ENCODE data around the gene COL27A1.

The COL27A1 gene

DNA sequence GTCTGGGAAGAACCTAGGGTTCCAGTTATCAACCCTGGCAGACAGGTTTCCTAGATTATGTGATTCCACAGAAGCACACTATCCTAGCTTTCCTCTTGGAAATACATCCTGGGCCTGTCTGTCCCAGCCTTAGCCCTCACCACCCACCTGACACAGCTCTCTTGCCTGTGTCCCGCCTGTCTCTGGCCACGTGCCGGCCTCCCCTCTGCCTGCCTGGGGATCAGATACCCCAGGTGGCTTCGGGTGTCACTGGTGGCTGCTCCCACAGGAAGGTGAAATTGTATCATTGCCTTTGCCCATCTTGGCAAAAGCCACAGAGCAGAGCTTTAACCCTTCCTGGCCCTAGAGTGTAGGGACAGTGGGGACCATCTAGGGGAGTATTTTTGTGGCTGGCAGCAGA lies 6.2 kb downstream of the COL27A1 start:
- H3K79me2 ChIP-seq (ENCODE audit: control insufficient read depth, insufficient read depth, low read length) = peaks cover 17% of the 10 kb centered on the region
- no peak overlapping the region for H3K4me3 ChIP-seq (ENCODE audit: low read length)
- no peak overlapping the region for H3K23ac ChIP-seq (ENCODE audit: low read length)
- H4K5ac ChIP-seq (ENCODE audit: low read length) = no peak overlapping the region
- no peak overlapping the region for H3K4me2 ChIP-seq (ENCODE audit: low read length)
- H3K9ac ChIP-seq (ENCODE audit: low read length) = no peak overlapping the region
- H2BK5ac ChIP-seq (ENCODE audit: low read length) = no peak overlapping the region
- no peak overlapping the region for H4K8ac ChIP-seq (ENCODE audit: low read depth, low read length)
- DNase-seq = no peak
- no peak overlapping the region for H3K18ac ChIP-seq (ENCODE audit: low read length)
- H3K36me3 ChIP-seq (ENCODE audit: control insufficient read depth, insufficient read depth, low read length) = no peaks in the 10 kb centered on the region
- H2AK5ac ChIP-seq (ENCODE audit: low read length) = no peak overlapping the region
- H3K4me1 ChIP-seq (ENCODE audit: control insufficient read depth, low read depth, low read length) = peaks cover 18% of the 10 kb centered on the region
- H3K27me3 ChIP-seq (ENCODE audit: insufficient read depth, low read length, poor library complexity) = no peaks in the 10 kb centered on the region
- no peak overlapping the region for H3K56ac ChIP-seq (ENCODE audit: low read length)
- H3K4ac ChIP-seq (ENCODE audit: low read depth, low read length) = no peak overlapping the region
- WGBS (ENCODE audit: extremely low coverage, insufficient coverage, low lambda C conversion rate) = no CpG with 5 or more reads among the region's 4 CpGs
- H2BK120ac ChIP-seq (ENCODE audit: low read depth, low read length) = no peak overlapping the region
- peaks cover 26% of the 10 kb centered on the region for H3K79me1 ChIP-seq (ENCODE audit: low read length)
- no peak overlapping the region for H3K27ac ChIP-seq (ENCODE audit: low read depth, low read length)
- H2BK15ac ChIP-seq (replicated peaks; ENCODE audit: low read depth) = no peak overlapping the region

DNA sequence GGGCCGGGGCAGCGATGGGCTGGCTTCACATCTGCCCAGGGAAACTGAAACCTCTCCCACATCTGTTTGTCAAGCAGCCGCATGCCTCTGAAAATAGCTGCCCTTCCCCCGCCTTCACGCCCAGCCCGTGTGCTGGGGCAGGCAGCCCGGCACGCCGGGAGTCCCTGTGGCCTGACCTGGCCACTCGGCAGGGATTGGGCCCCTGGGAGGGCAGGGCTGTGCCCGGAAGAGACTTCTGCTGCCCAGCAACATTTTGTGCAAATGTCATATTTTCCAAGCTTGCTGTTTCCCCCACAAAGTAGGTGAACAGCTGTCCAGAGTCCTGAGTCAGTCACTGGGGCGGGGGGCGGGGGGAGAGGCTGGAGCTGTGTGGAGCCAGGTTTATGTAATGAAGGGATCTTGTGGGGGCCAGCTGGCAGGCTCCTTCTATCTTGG lies 8.2 kb downstream of the COL27A1 start:
- no peak overlapping the region for H3K23ac ChIP-seq (ENCODE audit: low read length)
- DNase-seq = peak; percentile 61
- H2BK15ac ChIP-seq (replicated peaks; ENCODE audit: low read depth) = no peak overlapping the region
- no peak overlapping the region for H2BK5ac ChIP-seq (ENCODE audit: low read length)
- H4K5ac ChIP-seq (ENCODE audit: low read length) = no peak overlapping the region
- no peak overlapping the region for H3K4me3 ChIP-seq (ENCODE audit: low read length)
- no peaks in the 10 kb centered on the region for H3K36me3 ChIP-seq (ENCODE audit: control insufficient read depth, insufficient read depth, low read length)
- peaks cover 17% of the 10 kb centered on the region for H3K79me1 ChIP-seq (ENCODE audit: low read length)
- no CpG with 5 or more reads among the region's 13 CpGs for WGBS (ENCODE audit: extremely low coverage, insufficient coverage, low lambda C conversion rate)
- H3K18ac ChIP-seq (ENCODE audit: low read length) = no peak overlapping the region
- H3K9ac ChIP-seq (ENCODE audit: low read length) = no peak overlapping the region
- H3K79me2 ChIP-seq (ENCODE audit: control insufficient read depth, insufficient read depth, low read length) = peaks cover 6% of the 10 kb centered on the region
- no peak overlapping the region for H3K56ac ChIP-seq (ENCODE audit: low read length)
- no peak overlapping the region for H4K8ac ChIP-seq (ENCODE audit: low read depth, low read length)
- H3K27me3 ChIP-seq (ENCODE audit: insufficient read depth, low read length, poor library complexity) = no peaks in the 10 kb centered on the region
- H3K4me1 ChIP-seq (ENCODE audit: control insufficient read depth, low read depth, low read length) = peaks cover 15% of the 10 kb centered on the region
- no peak overlapping the region for H2AK5ac ChIP-seq (ENCODE audit: low read length)
- H3K4ac ChIP-seq (ENCODE audit: low read depth, low read length) = no peak overlapping the region
- H2BK120ac ChIP-seq (ENCODE audit: low read depth, low read length) = no peak overlapping the region
- H3K27ac ChIP-seq (ENCODE audit: low read depth, low read length) = no peak overlapping the region
- H3K4me2 ChIP-seq (ENCODE audit: low read length) = no peak overlapping the region

- Histone ChIP-seq H2AK5ac (ENCODE audit: low read length) (no peak overlapping the region), H3K79me1 (ENCODE audit: low read length) (peaks cover 17% of the 10 kb centered on the region), H3K27me3 (ENCODE audit: insufficient read depth, low read length, poor library complexity) (no peaks in the 10 kb centered on the region), H3K36me3 (ENCODE audit: control insufficient read depth, insufficient read depth, low read length) (peaks cover 1% of the 10 kb centered on the region), H2BK5ac (ENCODE audit: low read length) (no peak overlapping the region), H3K18ac (ENCODE audit: low read length) (no peak overlapping the region), H4K8ac (ENCODE audit: low read depth, low read length) (no peak overlapping the region), H3K4me1 (ENCODE audit: control insufficient read depth, low read depth, low read length) (peaks cover 10% of the 10 kb centered on the region), H3K79me2 (ENCODE audit: control insufficient read depth, insufficient read depth, low read length) (peaks cover 6% of the 10 kb centered on the region), H3K4ac (ENCODE audit: low read depth, low read length) (no peak overlapping the region), H3K56ac (ENCODE audit: low read length) (no peak overlapping the region), H4K5ac (ENCODE audit: low read length) (no peak overlapping the region), H3K9ac (ENCODE audit: low read length) (no peak overlapping the region), H3K23ac (ENCODE audit: low read length) (no peak overlapping the region), H3K27ac (ENCODE audit: low read depth, low read length) (no peak overlapping the region), H2BK120ac (ENCODE audit: low read depth, low read length) (no peak overlapping the region), H3K4me2 (ENCODE audit: low read length) (no peak overlapping the region), H3K4me3 (ENCODE audit: low read length) (no peak overlapping the region), H2BK15ac (replicated peaks; ENCODE audit: low read depth) (no peak overlapping the region)
- DNase-seq = no peak
- WGBS (ENCODE audit: extremely low coverage, insufficient coverage, low lambda C conversion rate) = no CpG with 5 or more reads among the region's 1 CpG
These were observed 9.0 kb downstream of the COL27A1 start for GRCh38 chr9:114164191-114164794.

GRCh38 chr9:114165407-114166102 lies 10.2 kb downstream of the COL27A1 start:
- Histone ChIP-seq H2BK120ac (ENCODE audit: low read depth, low read length) (no peak overlapping the region), H3K27me3 (ENCODE audit: insufficient read depth, low read length, poor library complexity) (no peaks in the 10 kb centered on the region), H3K4me2 (ENCODE audit: low read length) (no peak overlapping the region), H3K9ac (ENCODE audit: low read length) (no peak overlapping the region), H4K8ac (ENCODE audit: low read depth, low read length) (no peak overlapping the region), H3K4ac (ENCODE audit: low read depth, low read length) (no peak overlapping the region), H3K79me1 (ENCODE audit: low read length) (peaks cover 16% of the 10 kb centered on the region), H3K4me1 (ENCODE audit: control insufficient read depth, low read depth, low read length) (peaks cover 5% of the 10 kb centered on the region), H3K79me2 (ENCODE audit: control insufficient read depth, insufficient read depth, low read length) (peaks cover 6% of the 10 kb centered on the region), H2BK5ac (ENCODE audit: low read length) (no peak overlapping the region), H3K36me3 (ENCODE audit: control insufficient read depth, insufficient read depth, low read length) (peaks cover 1% of the 10 kb centered on the region), H3K18ac (ENCODE audit: low read length) (no peak overlapping the region), H3K4me3 (ENCODE audit: low read length) (no peak overlapping the region), H2AK5ac (ENCODE audit: low read length) (no peak overlapping the region), H3K27ac (ENCODE audit: low read depth, low read length) (no peak overlapping the region), H3K56ac (ENCODE audit: low read length) (no peak overlapping the region), H3K23ac (ENCODE audit: low read length) (no peak overlapping the region), H4K5ac (ENCODE audit: low read length) (no peak overlapping the region), H2BK15ac (replicated peaks; ENCODE audit: low read depth) (no peak overlapping the region)
- WGBS (ENCODE audit: extremely low coverage, insufficient coverage, low lambda C conversion rate) = 100% methylated on average over 1 of the region's 1 CpG
- no peak for DNase-seq

GRCh38 chr9:114166103-114166470 lies 10.8 kb downstream of the COL27A1 start:
- H3K9ac ChIP-seq (ENCODE audit: low read length) = no peak overlapping the region
- H3K27me3 ChIP-seq (ENCODE audit: insufficient read depth, low read length, poor library complexity) = no peaks in the 10 kb centered on the region
- no peak overlapping the region for H2BK120ac ChIP-seq (ENCODE audit: low read depth, low read length)
- H3K4me2 ChIP-seq (ENCODE audit: low read length) = no peak overlapping the region
- no peak overlapping the region for H4K8ac ChIP-seq (ENCODE audit: low read depth, low read length)
- no peak overlapping the region for H3K27ac ChIP-seq (ENCODE audit: low read depth, low read length)
- H3K4me1 ChIP-seq (ENCODE audit: control insufficient read depth, low read depth, low read length) = peaks cover 5% of the 10 kb centered on the region
- no peak overlapping the region for H3K4ac ChIP-seq (ENCODE audit: low read depth, low read length)
- DNase-seq = no peak
- no peak overlapping the region for H3K56ac ChIP-seq (ENCODE audit: low read length)
- no peak overlapping the region for H3K23ac ChIP-seq (ENCODE audit: low read length)
- H3K18ac ChIP-seq (ENCODE audit: low read length) = no peak overlapping the region
- H2BK15ac ChIP-seq (replicated peaks; ENCODE audit: low read depth) = no peak overlapping the region
- no CpG with 5 or more reads among the region's 1 CpG for WGBS (ENCODE audit: extremely low coverage, insufficient coverage, low lambda C conversion rate)
- peaks cover 2% of the 10 kb centered on the region for H3K79me2 ChIP-seq (ENCODE audit: control insufficient read depth, insufficient read depth, low read length)
- no peak overlapping the region for H3K4me3 ChIP-seq (ENCODE audit: low read length)
- H3K36me3 ChIP-seq (ENCODE audit: control insufficient read depth, insufficient read depth, low read length) = peaks cover 1% of the 10 kb centered on the region
- peaks cover 11% of the 10 kb centered on the region for H3K79me1 ChIP-seq (ENCODE audit: low read length)
- H4K5ac ChIP-seq (ENCODE audit: low read length) = no peak overlapping the region
- no peak overlapping the region for H2BK5ac ChIP-seq (ENCODE audit: low read length)
- H2AK5ac ChIP-seq (ENCODE audit: low read length) = no peak overlapping the region
